Astrocyte (in vitro differentiated cells and primary cell): Measurements from ENCODE around the gene ARHGEF26. TPM values are rescaled to one million over a fixed set of nuclear protein-coding genes. Genes with fewer than 3 reads are reported as not detected.

Experiments
- DNase-seq: peaks from one replicate; pipeline ENCODE4 v3.0.0-alpha.2; 2010; ENCODE audit warnings: low read depth
- FAIRE-seq: peaks from 2 replicates; lab custom pipeline; 2011; peaks lifted over from hg19 to GRCh38; lab: Jason Lieb, UNC
- H2AFZ ChIP-seq: 2 replicates; pipeline ENCODE4 v1.6.0; 2012; ENCODE audit warnings: low read depth, low read length, inconsistent platforms
- H3K27ac ChIP-seq: 2 replicates; pipeline ENCODE4 v1.5.1; 2011; ENCODE audit warnings: low read depth, low read length, inconsistent platforms
- H3K27me3 ChIP-seq: 2 replicates; pipeline ENCODE4 v1.6.0; 2011; ENCODE audit warnings: low read length, inconsistent platforms; ENCODE audit not compliant: insufficient read depth
- H3K36me3 ChIP-seq: 2 replicates; pipeline ENCODE4 v1.5.1; 2011; ENCODE audit warnings: low read length, inconsistent platforms; ENCODE audit not compliant: insufficient read depth
- H3K4me1 ChIP-seq: 2 replicates; pipeline ENCODE4 v1.5.1; 2011; ENCODE audit warnings: low read length, inconsistent platforms; ENCODE audit not compliant: insufficient read depth
- H3K4me2 ChIP-seq: 2 replicates; pipeline ENCODE4 v1.6.0; 2012; ENCODE audit warnings: low read length, inconsistent platforms
- H3K4me3 ChIP-seq: 2 replicates; pipeline ENCODE4 v1.5.1; 2011; ENCODE audit warnings: low read depth, mild to moderate bottlenecking, low read length, inconsistent platforms; ENCODE audit not compliant: insufficient read depth
- H3K79me2 ChIP-seq: 2 replicates; pipeline ENCODE4 v1.6.0; 2012; ENCODE audit warnings: mild to moderate bottlenecking, low read length, inconsistent platforms; ENCODE audit not compliant: insufficient read depth
- H3K9ac ChIP-seq: 2 replicates; pipeline ENCODE4 v1.6.0; 2012; ENCODE audit warnings: mild to moderate bottlenecking, low read length, inconsistent platforms
- H3K9me3 ChIP-seq: 2 replicates; pipeline ENCODE4 v1.5.1; 2012; ENCODE audit warnings: low read depth, mild to moderate bottlenecking, low read length, inconsistent platforms; ENCODE audit not compliant: insufficient read depth
- H4K20me1 ChIP-seq: 2 replicates; pipeline ENCODE4 v1.6.0; 2012; ENCODE audit warnings: low read length, inconsistent platforms; ENCODE audit not compliant: insufficient read depth
- H3K27ac Mint-ChIP-seq: one replicate; pipeline ENCODE4 v1.8.0; 2021; ENCODE audit warnings: mild to moderate bottlenecking, mixed read lengths; ENCODE audit not compliant: unreplicated experiment
- H3K27me3 Mint-ChIP-seq: one replicate; pipeline ENCODE4 v1.8.0; 2021; ENCODE audit warnings: low read depth, mixed read lengths; ENCODE audit not compliant: unreplicated experiment
- H3K36me3 Mint-ChIP-seq: one replicate; pipeline ENCODE4 v1.8.0; 2021; ENCODE audit warnings: low read depth, mixed read lengths; ENCODE audit not compliant: unreplicated experiment
- H3K4me1 Mint-ChIP-seq: one replicate; pipeline ENCODE4 v1.8.0; 2021; ENCODE audit warnings: low read depth, mixed read lengths; ENCODE audit not compliant: unreplicated experiment
- H3K4me3 Mint-ChIP-seq: one replicate; pipeline ENCODE4 v1.8.0; 2021; ENCODE audit warnings: mild to moderate bottlenecking, moderate library complexity, mixed read lengths; ENCODE audit not compliant: unreplicated experiment
- H3K9me3 Mint-ChIP-seq: one replicate; pipeline ENCODE4 v1.8.0; 2021; ENCODE audit warnings: mild to moderate bottlenecking, mixed read lengths; ENCODE audit not compliant: unreplicated experiment
- CTCF ChIP-seq: IDR thresholded peaks from 2 replicates; pipeline ENCODE4 v1.5.1; 2011; ENCODE audit warnings: low read depth, mild to moderate bottlenecking, inconsistent platforms, low read length, moderate library complexity; ENCODE audit not compliant: insufficient read depth
- EZH2 ChIP-seq: IDR thresholded peaks from 2 replicates; pipeline ENCODE4 v1.6.1; 2012; ENCODE audit warnings: mild to moderate bottlenecking, low read length, inconsistent platforms; ENCODE audit not compliant: insufficient read depth
- total RNA-seq: library from RNA; stranded (reverse); gene quantifications from 2 replicates; pipeline ENCODE4 v1.2.1, GENCODE V29; 2021

Gene ARHGEF26
- total RNA-seq, 1 donor from 2014 or later: 1.7 TPM

GRCh38 chr3:154188437-154188836, 67.2 kb downstream of the ARHGEF26 start:
- no peaks in the 10 kb centered on the region for H3K4me1 ChIP-seq
- H2AFZ ChIP-seq: no peak overlapping the region
- DNase-seq (no peak), FAIRE-seq (no peak)
- no peak for TF ChIP-seq CTCF
- TF ChIP-seq EZH2: no peak
- H3K27ac ChIP-seq: no peak overlapping the region
- H3K9me3 Mint-ChIP-seq: no peaks in the 10 kb centered on the region
- H3K9me3 ChIP-seq: no peaks in the 10 kb centered on the region
- H3K4me3 ChIP-seq: no peak overlapping the region
- no peaks in the 10 kb centered on the region for H3K36me3 Mint-ChIP-seq
- H3K4me2 ChIP-seq: no peak overlapping the region
- H3K27ac Mint-ChIP-seq: no peak overlapping the region
- no peaks in the 10 kb centered on the region for H3K27me3 ChIP-seq
- no peaks in the 10 kb centered on the region for H3K27me3 Mint-ChIP-seq
- H3K36me3 ChIP-seq: no peaks in the 10 kb centered on the region
- H4K20me1 ChIP-seq: no peaks in the 10 kb centered on the region
- H3K79me2 ChIP-seq: no peaks in the 10 kb centered on the region
- no peak overlapping the region for H3K9ac ChIP-seq
- peaks cover 4% of the 10 kb centered on the region for H3K4me1 Mint-ChIP-seq
- H3K4me3 Mint-ChIP-seq: no peak overlapping the region

- no peak overlapping the region for H2AFZ ChIP-seq
- no peak overlapping the region for H3K4me2 ChIP-seq
- H3K79me2 ChIP-seq: no peaks in the 10 kb centered on the region
- Mint-ChIP-seq H3K4me3 (no peak overlapping the region), H3K36me3 (no peaks in the 10 kb centered on the region), H3K9me3 (no peaks in the 10 kb centered on the region), H3K27me3 (no peaks in the 10 kb centered on the region), H3K27ac (no peak overlapping the region), H3K4me1 (peaks cover 4% of the 10 kb centered on the region)
- FAIRE-seq: no peak
- no peaks in the 10 kb centered on the region for H3K27me3 ChIP-seq
- H3K9ac ChIP-seq: no peak overlapping the region
- no peaks in the 10 kb centered on the region for H3K9me3 ChIP-seq
- TF ChIP-seq CTCF (no peak), EZH2 (no peak)
- no peaks in the 10 kb centered on the region for H3K36me3 ChIP-seq
- H3K4me3 ChIP-seq: no peak overlapping the region
- no peaks in the 10 kb centered on the region for H4K20me1 ChIP-seq
- no peak for DNase-seq
- H3K4me1 ChIP-seq: no peaks in the 10 kb centered on the region
- H3K27ac ChIP-seq: no peak overlapping the region
These were observed 67.7 kb downstream of the ARHGEF26 start for GRCh38 chr3:154188846-154189245.

- Histone ChIP-seq H3K79me2 (no peaks in the 10 kb centered on the region), H3K4me2 (no peak overlapping the region), H3K9ac (no peak overlapping the region), H3K4me1 (no peaks in the 10 kb centered on the region), H3K27me3 (no peaks in the 10 kb centered on the region), H4K20me1 (no peaks in the 10 kb centered on the region), H3K36me3 (no peaks in the 10 kb centered on the region), H3K9me3 (no peaks in the 10 kb centered on the region), H3K27ac (no peak overlapping the region), H2AFZ (no peak overlapping the region), H3K4me3 (no peak overlapping the region)
- FAIRE-seq: no peak
- Mint-ChIP-seq H3K36me3 (no peaks in the 10 kb centered on the region), H3K27ac (no peak overlapping the region), H3K4me1 (peaks cover 4% of the 10 kb centered on the region), H3K9me3 (no peaks in the 10 kb centered on the region), H3K4me3 (no peak overlapping the region), H3K27me3 (no peaks in the 10 kb centered on the region)
- no peak for TF ChIP-seq EZH2
- TF ChIP-seq CTCF: no peak
- DNase-seq: no peak
These were observed 70.3 kb downstream of the ARHGEF26 start for GRCh38 chr3:154191520-154191919.
